B cell (primary cell): ENCODE results near the gene PRICKLE2.

ENCODE experiments used
- CTCF ChIP-seq: fragments of 200-600 bp; IDR thresholded peaks from one replicate; pipeline ENCODE4 v1.8.0; 2022; ENCODE audit warnings: antibody characterized with exemption, mild to moderate bottlenecking
- EZH2 ChIP-seq: IDR thresholded peaks from 2 replicates; pipeline ENCODE4 v1.6.1; 2012; ENCODE audit warnings: borderline replicate concordance, low read depth, mild to moderate bottlenecking, moderate library complexity, low read length; ENCODE audit not compliant: insufficient read depth, poor library complexity, severe bottlenecking

GRCh38 chr3:64133987-64134386 is 91.3 kb downstream of the PRICKLE2 start:
- TF ChIP-seq EZH2 (no peak), CTCF (no peak)
